ENCODE results near the gene IFITM10. TPM values are rescaled to one million over a fixed set of nuclear protein-coding genes. Genes with fewer than 3 reads are reported as not detected.
A peak's percentile ranks its signal among the peaks of the same experiment; 100 is the strongest.

The IFITM10 gene
- total and polyA plus RNA-seq, 9 of the 15 experiments (the other 6 are each of a cell fraction or from before 2014, with no cell fraction given): 0.08 to 0.13 (median 0.09) TPM; not detected in 6

DNA sequence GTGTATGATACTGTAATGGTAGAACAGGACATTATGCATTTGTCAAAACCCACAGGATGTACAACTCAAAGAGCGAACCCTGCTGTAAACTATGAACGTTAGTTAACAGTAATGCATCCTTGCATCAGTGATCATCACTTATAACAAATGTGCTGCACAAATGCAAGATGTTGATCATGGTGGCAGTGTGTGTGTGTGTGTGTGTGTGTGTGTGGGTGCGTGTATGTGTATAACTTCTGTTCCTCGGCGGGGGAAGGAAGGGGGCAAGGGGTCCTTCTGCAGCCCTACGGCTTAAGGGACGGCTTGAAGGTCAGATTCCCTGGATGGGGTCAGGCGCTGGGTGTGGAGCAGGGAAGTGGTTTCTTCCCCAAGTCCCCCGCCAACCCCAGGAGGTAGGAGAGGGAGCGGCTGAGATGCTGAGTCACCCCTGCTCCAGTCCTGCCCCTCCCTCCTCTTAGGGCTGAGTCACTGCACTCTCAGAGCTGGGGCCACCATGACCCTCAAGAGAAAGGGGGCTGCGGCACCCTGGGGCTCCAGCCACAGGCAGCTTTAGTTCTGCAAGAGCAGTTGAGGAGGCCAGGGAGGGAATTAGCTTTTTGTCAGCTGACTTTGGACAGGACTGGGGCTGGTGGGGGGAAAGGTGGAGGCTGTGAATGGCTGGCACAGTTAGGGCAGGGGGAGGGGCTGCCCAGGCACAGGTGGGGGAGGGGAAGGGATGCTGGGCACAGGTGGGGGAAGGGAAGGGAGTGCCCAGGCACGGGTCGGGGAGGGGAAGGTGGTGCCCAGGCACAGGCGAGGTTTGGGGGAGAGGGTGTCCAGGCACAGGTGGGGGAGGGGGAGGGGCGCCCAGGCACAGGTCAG is 22.1 kb upstream of the IFITM10 start (continued):
- peak; percentile 30 for TF ChIP-seq RBBP5 (IDR thresholded peaks at IDR 0.05; ENCODE audit: borderline replicate concordance, insufficient read depth, low read length, poor library complexity, severe bottlenecking)
- no peak for TF ChIP-seq TARDBP (IDR thresholded peaks at IDR 0.05)
- TF ChIP-seq NEUROD1 (IDR thresholded peaks at IDR 0.05; ENCODE audit: borderline replicate concordance, low read depth, low read length, partially characterized antibody): peak; percentile 69
- TF ChIP-seq, protein P1, sequence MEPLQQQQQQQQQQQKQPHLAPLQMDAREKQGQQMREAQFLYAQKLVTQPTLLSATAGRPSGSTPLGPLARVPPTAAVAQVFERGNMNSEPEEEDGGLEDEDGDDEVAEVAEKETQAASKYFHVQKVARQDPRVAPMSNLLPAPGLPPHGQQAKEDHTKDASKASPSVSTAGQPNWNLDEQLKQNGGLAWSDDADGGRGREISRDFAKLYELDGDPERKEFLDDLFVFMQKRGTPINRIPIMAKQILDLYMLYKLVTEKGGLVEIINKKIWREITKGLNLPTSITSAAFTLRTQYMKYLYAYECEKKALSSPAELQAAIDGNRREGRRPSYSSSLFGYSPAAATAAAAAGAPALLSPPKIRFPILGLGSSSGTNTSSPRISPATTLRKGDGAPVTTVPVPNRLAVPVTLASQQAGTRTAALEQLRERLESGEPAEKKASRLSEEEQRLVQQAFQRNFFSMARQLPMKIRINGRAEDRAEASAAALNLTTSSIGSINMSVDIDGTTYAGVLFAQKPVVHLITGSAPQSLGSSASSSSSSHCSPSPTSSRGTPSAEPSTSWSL (CRISPR knock-in tag; IDR thresholded peaks at IDR 0.05; ENCODE audit: borderline replicate concordance): no peak
- TF ChIP-seq BRCA1 (IDR thresholded peaks at IDR 0.05): no peak
- TF ChIP-seq BRCA1 (CRISPR knock-in tag; IDR thresholded peaks at IDR 0.05): no peak
- peak; percentile 68 to 79 for TF ChIP-seq KDM1A (IDR thresholded peaks at IDR 0.05)
- TF ChIP-seq, protein P2, sequence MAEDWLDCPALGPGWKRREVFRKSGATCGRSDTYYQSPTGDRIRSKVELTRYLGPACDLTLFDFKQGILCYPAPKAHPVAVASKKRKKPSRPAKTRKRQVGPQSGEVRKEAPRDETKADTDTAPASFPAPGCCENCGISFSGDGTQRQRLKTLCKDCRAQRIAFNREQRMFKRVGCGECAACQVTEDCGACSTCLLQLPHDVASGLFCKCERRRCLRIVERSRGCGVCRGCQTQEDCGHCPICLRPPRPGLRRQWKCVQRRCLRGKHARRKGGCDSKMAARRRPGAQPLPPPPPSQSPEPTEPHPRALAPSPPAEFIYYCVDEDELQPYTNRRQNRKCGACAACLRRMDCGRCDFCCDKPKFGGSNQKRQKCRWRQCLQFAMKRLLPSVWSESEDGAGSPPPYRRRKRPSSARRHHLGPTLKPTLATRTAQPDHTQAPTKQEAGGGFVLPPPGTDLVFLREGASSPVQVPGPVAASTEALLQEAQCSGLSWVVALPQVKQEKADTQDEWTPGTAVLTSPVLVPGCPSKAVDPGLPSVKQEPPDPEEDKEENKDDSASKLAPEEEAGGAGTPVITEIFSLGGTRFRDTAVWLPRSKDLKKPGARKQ (CRISPR knock-in tag; IDR thresholded peaks at IDR 0.05): no peak
- TF ChIP-seq, protein P3, sequence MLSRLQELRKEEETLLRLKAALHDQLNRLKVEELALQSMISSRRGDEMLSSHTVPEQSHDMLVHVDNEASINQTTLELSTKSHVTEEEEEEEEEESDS (CRISPR knock-in tag; IDR thresholded peaks at IDR 0.05): no peak
- TF ChIP-seq, protein P4, sequence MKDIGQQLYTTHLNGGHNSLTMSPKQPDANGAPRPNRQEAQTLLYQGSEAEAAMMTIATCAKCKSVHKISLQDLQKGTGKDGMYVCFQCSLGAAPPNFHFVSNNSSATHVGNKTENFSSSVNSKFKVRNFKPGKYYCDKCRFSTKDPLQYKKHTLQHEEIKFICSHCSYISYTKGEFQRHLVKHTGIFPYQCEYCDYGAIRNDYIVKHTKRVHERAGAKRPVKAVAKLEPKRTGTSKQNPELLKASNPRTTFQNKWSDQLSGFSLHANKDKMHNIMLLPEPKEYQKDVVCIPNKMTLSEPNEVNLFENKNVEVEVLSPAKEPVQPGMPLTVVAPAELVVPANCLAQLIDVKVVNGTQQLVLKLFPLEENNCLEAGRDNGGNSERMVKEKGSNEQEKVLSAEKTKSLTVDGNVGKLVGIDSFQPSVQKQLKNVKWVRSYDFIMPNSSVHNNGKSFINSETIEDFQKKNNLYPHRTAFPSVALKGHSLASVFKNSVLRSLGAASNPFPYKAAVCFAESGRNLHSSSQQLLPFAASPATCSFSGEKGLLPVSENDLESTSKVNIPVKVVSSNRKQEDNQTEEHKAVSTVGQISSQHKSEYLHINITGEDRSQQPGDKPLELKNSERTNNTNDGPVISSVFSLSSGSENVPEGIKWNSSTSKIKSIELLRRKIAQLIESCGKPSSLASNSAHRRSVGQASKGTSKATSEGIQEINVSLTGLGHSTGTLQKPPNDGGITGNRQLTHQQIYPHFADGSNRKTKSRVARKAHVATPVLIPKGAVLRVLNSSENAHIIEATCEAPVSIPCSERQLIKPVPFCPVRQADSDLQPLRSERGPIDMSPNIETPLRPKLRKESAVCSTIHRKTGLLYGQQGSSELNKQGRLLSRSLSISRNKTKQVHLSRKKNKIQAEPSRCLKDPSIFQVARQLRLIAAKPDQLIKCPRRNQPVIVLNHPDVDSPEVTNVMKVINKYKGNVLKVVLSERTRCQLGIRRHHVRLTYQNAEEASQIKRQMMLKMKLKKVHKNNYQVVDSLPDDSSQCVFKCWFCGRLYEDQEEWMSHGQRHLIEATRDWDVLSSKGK (CRISPR knock-in tag; IDR thresholded peaks at IDR 0.05): no peak
- TF ChIP-seq, protein P5, sequence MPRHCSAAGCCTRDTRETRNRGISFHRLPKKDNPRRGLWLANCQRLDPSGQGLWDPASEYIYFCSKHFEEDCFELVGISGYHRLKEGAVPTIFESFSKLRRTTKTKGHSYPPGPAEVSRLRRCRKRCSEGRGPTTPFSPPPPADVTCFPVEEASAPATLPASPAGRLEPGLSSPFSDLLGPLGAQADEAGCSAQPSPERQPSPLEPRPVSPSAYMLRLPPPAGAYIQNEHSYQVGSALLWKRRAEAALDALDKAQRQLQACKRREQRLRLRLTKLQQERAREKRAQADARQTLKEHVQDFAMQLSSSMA (CRISPR knock-in tag; IDR thresholded peaks at IDR 0.05): no peak
- no peak; the same call in 1 of the 2 replicates for TF ChIP-seq NCOR1 (IDR thresholded peaks at IDR 0.05)
- no peak for TF ChIP-seq FOXM1 (IDR thresholded peaks at IDR 0.05; ENCODE audit: low read depth)
- TF ChIP-seq FOXM1 (CRISPR knock-in tag; IDR thresholded peaks at IDR 0.05; ENCODE audit: low read depth): no peak
- TF ChIP-seq ZBTB7A (IDR thresholded peaks at IDR 0.05; ENCODE audit: borderline replicate concordance, control insufficient read depth, low read depth, low read length): peak; percentile 98
- no peak for TF ChIP-seq ZNF644 (tag; IDR thresholded peaks at IDR 0.05; ENCODE audit: low read depth)
- no peak for TF ChIP-seq RFX5 (IDR thresholded peaks at IDR 0.05; ENCODE audit: low read depth, low read length)
- TF ChIP-seq, protein P6, sequence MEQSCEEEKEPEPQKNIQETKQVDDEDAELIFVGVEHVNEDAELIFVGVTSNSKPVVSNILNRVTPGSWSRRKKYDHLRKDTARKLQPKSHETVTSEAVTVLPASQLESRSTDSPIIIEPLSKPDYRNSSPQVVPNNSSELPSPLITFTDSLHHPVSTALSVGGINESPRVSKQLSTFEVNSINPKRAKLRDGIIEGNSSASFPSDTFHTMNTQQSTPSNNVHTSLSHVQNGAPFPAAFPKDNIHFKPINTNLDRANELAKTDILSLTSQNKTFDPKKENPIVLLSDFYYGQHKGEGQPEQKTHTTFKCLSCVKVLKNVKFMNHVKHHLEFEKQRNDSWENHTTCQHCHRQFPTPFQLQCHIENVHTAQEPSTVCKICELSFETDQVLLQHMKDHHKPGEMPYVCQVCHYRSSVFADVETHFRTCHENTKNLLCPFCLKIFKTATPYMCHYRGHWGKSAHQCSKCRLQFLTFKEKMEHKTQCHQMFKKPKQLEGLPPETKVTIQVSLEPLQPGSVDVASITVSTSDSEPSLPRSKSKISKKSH (CRISPR knock-in tag; IDR thresholded peaks at IDR 0.05): no peak

All from K562 (cell line).